GM21576 (cell line): ENCODE data around the gene SHMT2.

Experiments
- ATAC-seq: cut with Tn5 transposase; IDR thresholded peaks from one replicate; pipeline ENCODE4 v1.9.1; 2021; ENCODE audit warnings: mild to moderate bottlenecking, moderate library complexity; ENCODE audit not compliant: unreplicated experiment

The SHMT2 gene

GRCh38 chr12:57229634-57230380, at the start of gene SHMT2:
Gene SHMT2 (plus strand): TSS chr12:57229711. CDS start chr12:57229779, 68 bp downstream.
- ATAC-seq, result peak; percentile 54

GRCh38 chr12:57180321-57180989, 49.1 kb upstream of the SHMT2 start:
- no peak for ATAC-seq

GRCh38 chr12:57181072-57181471, 48.4 kb upstream of the SHMT2 start:
- no peak for ATAC-seq

- no peak for ATAC-seq
These were observed 47.9 kb upstream of the SHMT2 start for GRCh38 chr12:57181561-57182155.

- ATAC-seq, result peak; percentile 86
These were observed 46.5 kb upstream of the SHMT2 start for GRCh38 chr12:57182918-57183575.

GRCh38 chr12:57183939-57184725, 45.4 kb upstream of the SHMT2 start:
- ATAC-seq, result no peak

GRCh38 chr12:57185403-57185802, 44.1 kb upstream of the SHMT2 start:
- no peak for ATAC-seq

GRCh38 chr12:57185906-57186508, 43.5 kb upstream of the SHMT2 start:
- ATAC-seq, result no peak

GRCh38 chr12:57187222-57188089, 42.1 kb upstream of the SHMT2 start:
- ATAC-seq, result no peak

GRCh38 chr12:57188090-57188425, 41.5 kb upstream of the SHMT2 start:
- no peak for ATAC-seq

GRCh38 chr12:57190037-57190436, 39.5 kb upstream of the SHMT2 start:
- no peak for ATAC-seq

GRCh38 chr12:57190821-57191220, 38.7 kb upstream of the SHMT2 start:
- no peak for ATAC-seq

GRCh38 chr12:57191410-57191809, 38.1 kb upstream of the SHMT2 start:
- ATAC-seq, result no peak

GRCh38 chr12:57192920-57193319, 36.6 kb upstream of the SHMT2 start:
- ATAC-seq, result no peak

- no peak for ATAC-seq
These were observed 35.7 kb upstream of the SHMT2 start for GRCh38 chr12:57193706-57194245.

- no peak for ATAC-seq
These were observed 35.3 kb upstream of the SHMT2 start for GRCh38 chr12:57194253-57194652.

- no peak for ATAC-seq
These were observed 34.3 kb upstream of the SHMT2 start for GRCh38 chr12:57195186-57195585.

- ATAC-seq, result no peak
These were observed 33.7 kb upstream of the SHMT2 start for GRCh38 chr12:57195611-57196371.
